SH-SY5Y (cell line): Measurements from ENCODE around the gene DELE1.

ENCODE experiments used
- GATA2 ChIP-seq: IDR thresholded peaks from 2 replicates; pipeline ENCODE4 v1.6.1; 2011; ENCODE audit warnings: mild to moderate bottlenecking, low read depth, low read length
- GATA3 ChIP-seq: IDR thresholded peaks from 2 replicates; pipeline ENCODE4 v1.6.1; 2011; ENCODE audit warnings: low read depth, mild to moderate bottlenecking, low read length, moderate library complexity

DNA sequence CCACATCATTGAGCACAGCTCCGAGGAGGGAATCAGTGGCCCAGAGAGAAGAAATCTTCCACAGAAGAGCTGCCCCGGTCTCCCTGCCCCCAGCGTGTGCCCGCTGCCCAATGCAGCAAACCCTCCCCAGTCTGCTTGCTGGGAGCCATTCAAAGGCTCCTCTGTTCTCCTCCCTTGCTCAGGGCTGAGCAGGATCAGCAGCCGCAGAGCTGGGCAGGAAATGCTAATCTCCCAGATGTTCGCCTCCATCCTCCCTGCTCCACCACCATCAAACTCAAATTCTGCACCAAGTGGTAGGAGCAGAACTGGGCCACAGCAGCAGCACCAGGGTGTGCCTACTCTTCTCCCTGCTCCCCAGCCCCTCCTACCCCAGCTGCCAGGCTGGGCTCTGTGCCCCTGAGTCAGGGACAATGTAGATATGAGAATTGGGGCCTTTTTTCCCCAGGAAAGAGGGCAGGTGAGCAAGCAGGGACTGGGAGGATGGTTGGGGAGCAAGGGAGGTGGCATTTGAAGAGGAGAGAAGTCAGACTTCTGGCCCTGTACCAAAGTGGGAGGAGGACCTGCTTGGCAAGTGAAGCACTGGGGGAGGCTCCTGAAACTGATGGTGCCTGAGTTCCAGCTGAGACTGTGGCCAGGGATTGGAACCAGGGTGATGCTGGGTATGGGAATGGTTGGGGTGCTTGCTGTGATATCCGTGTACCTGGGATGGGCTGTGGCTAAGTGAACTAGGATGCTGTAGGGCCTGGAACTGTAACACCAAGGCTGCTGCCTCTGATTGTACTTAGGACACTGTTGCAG, 43.5 kb upstream of the DELE1 start:
- TF ChIP-seq GATA3 (no peak), GATA2 (no peak)
